ENCODE data around the gene SLC25A11. TPM values are rescaled to one million over a fixed set of nuclear protein-coding genes. Genes with fewer than 3 reads are reported as not detected.

Gene SLC25A11
- total and polyA plus RNA-seq, 2 donors (not counting 1 experiment from before 2014, with no cell fraction given), result 32.3 to 44.4 TPM

GRCh38 chr17:4986403-4986802 is 46.6 kb upstream of the SLC25A11 start:
- ATAC-seq (ENCODE audit: low read depth), result no peak
- intact Hi-C loops (cut with micrococcal nuclease), result loop anchor here (5.0 kb wide), 1 partner anchor 126 kb away; the partner anchor contains the start of gene ZNF232

More at GRCh38 chr17:4986403-4986802, 46.6 kb upstream of the SLC25A11 start:
- peaks cover 0 to 15% of the 10 kb centered on the region in 2 experiments for H3K36me3 ChIP-seq (replicated peaks in 1 of 2; ENCODE audit: control extremely low read depth in 1 of 2, control insufficient read depth in 1 of 2, extremely low read depth in 1 of 2, insufficient read depth in 2 of 2, low read length in 1 of 2)
- H3K9me3 ChIP-seq (ENCODE audit: control extremely low read depth in 1 of 3, control insufficient read depth in 2 of 3, insufficient read depth in 1 of 3, low read length in 2 of 3), result no peaks in the 10 kb centered on the region
- peaks cover 40% of the 10 kb centered on the region for H3K4me1 Mint-ChIP-seq
- peaks cover 6% of the 10 kb centered on the region for H3K79me2 ChIP-seq (ENCODE audit: control insufficient read depth, insufficient read depth, low read length)
- H3K9ac ChIP-seq (ENCODE audit: low read length), result peak overlapping the region; percentile 88
- H4K20me1 ChIP-seq (ENCODE audit: control insufficient read depth, insufficient read depth, low read length, poor library complexity, severe bottlenecking), result no peaks in the 10 kb centered on the region
- DNase-seq, result no peak
- ChIA-PET CTCF (interaction anchor here (0.7 to 5.9 kb wide), 12 partner anchors 8 to 84 kb away, joined by 3 to 35 read pairs (median 4); partner anchors contain the start of genes CHRNE, INCA1, KIF1C and RNF167), POLR2A (interaction anchor here (1.0 to 3.1 kb wide), 5 partner anchors 11 to 77 kb away, joined by 6 to 11 read pairs (median 8); partner anchors contain the start of genes INCA1, KIF1C, RNF167 and SLC25A11)
- peak overlapping the region; percentile 96 for H2AFZ ChIP-seq (ENCODE audit: insufficient read depth, low read depth, low read length, poor library complexity, severe bottlenecking)
- H3K9me3 Mint-ChIP-seq (ENCODE audit: insufficient read depth), result no peaks in the 10 kb centered on the region
- H3K4me3 Mint-ChIP-seq, result peak overlapping the region; percentile 91
- TF ChIP-seq EZH2 (IDR thresholded peaks at IDR 0.05; ENCODE audit: borderline replicate concordance, insufficient read depth, low read depth, low read length, poor library complexity, severe bottlenecking) (no peak), CTCF (IDR thresholded peaks at IDR 0.05) (no peak)
- peak overlapping the region; percentile 84 to 90 for H3K27ac ChIP-seq (ENCODE audit: low read length in 2 of 2)
- H3K4me1 ChIP-seq (ENCODE audit: control insufficient read depth in 2 of 2, insufficient read depth in 2 of 2, low read length in 2 of 2), result peaks cover 21 to 28% of the 10 kb centered on the region in 2 donors
- WGBS (ENCODE audit: insufficient coverage), result 81% methylated on average over 4 of the region's 5 CpGs
- H3K27me3 ChIP-seq (replicated peaks in 1 of 4; ENCODE audit: control extremely low read depth in 1 of 4, control insufficient read depth in 3 of 4, insufficient read depth in 4 of 4, low read length in 3 of 4), result no peaks in the 10 kb centered on the region
- H3K27me3 Mint-ChIP-seq, result no peaks in the 10 kb centered on the region
- H3K27ac Mint-ChIP-seq, result peak overlapping the region; percentile 90
- peak overlapping the region; percentile 95 for H3K4me2 ChIP-seq (replicated peaks; ENCODE audit: low read depth, low read length, poor library complexity, severe bottlenecking)
- H3K4me3 ChIP-seq (ENCODE audit: control extremely low read depth in 1 of 5, extremely low read depth in 1 of 5, insufficient read depth in 1 of 5, low read depth in 2 of 5, low read length in 4 of 5), result peak overlapping the region in 4 of 5 experiments; percentile 70 to 96 (median 82)

Measured in B cell (primary cell).